ENCODE data around the gene CREB5. TPM values are rescaled to one million over a fixed set of nuclear protein-coding genes. Genes with fewer than 3 reads are reported as not detected.

CREB5 gene
- total RNA-seq, 2 donors from 2014 or later: 0.53 to 2.6 TPM

- Histone ChIP-seq H3K36me3 (ENCODE audit: control insufficient read depth, insufficient read depth, low read length) (no peaks in the 10 kb centered on the region), H3K4me3 (ENCODE audit: low read length) (no peak overlapping the region), H3K9me3 (ENCODE audit: control insufficient read depth, low read length) (no peaks in the 10 kb centered on the region), H3K9ac (ENCODE audit: extremely low read depth, low read length, poor library complexity, severe bottlenecking) (no peak overlapping the region), H3K4me1 (ENCODE audit: control insufficient read depth, insufficient read depth, low read length) (no peaks in the 10 kb centered on the region), H3K27me3 (ENCODE audit: control insufficient read depth, insufficient read depth, low read length, poor library complexity, severe bottlenecking) (no peaks in the 10 kb centered on the region), H3K27ac (ENCODE audit: low read depth, low read length) (no peak overlapping the region)
- no peaks in the 10 kb centered on the region for H3K4me1 Mint-ChIP-seq
- no peak overlapping the region for H3K4me3 Mint-ChIP-seq
- TF ChIP-seq CTCF (conservative IDR thresholded peaks at IDR 0.05): no peak
- DNase-seq: no peak
- no peak overlapping the region for H3K27ac Mint-ChIP-seq
- no peaks in the 10 kb centered on the region for H3K27me3 Mint-ChIP-seq (ENCODE audit: insufficient read depth)
- no peaks in the 10 kb centered on the region for H3K9me3 Mint-ChIP-seq
- H3K36me3 Mint-ChIP-seq (ENCODE audit: low read depth): no peaks in the 10 kb centered on the region
- WGBS, 2 experiments (ENCODE audit: insufficient coverage in 1 of 2, insufficient read length in 1 of 2): 93% methylated on average over 5 to 7 of the region's 7 CpGs
Measured at GRCh38 chr7:28800150-28800549, 387.8 kb downstream of the CREB5 start.

GRCh38 chr7:28802450-28802849 is 390.1 kb downstream of the CREB5 start:
- no peak overlapping the region for H3K4me3 ChIP-seq (ENCODE audit: low read length)
- H3K27me3 Mint-ChIP-seq (ENCODE audit: insufficient read depth): no peaks in the 10 kb centered on the region
- 93 to 94% methylated on average over 3 to 5 of the region's 5 CpGs for WGBS, 2 experiments (ENCODE audit: insufficient coverage in 1 of 2, insufficient read length in 1 of 2)
- no peak for DNase-seq
- no peak overlapping the region for H3K27ac ChIP-seq (ENCODE audit: low read depth, low read length)
- no peaks in the 10 kb centered on the region for H3K27me3 ChIP-seq (ENCODE audit: control insufficient read depth, insufficient read depth, low read length, poor library complexity, severe bottlenecking)
- no peak overlapping the region for H3K27ac Mint-ChIP-seq
- no peaks in the 10 kb centered on the region for H3K9me3 ChIP-seq (ENCODE audit: control insufficient read depth, low read length)
- no peaks in the 10 kb centered on the region for H3K36me3 Mint-ChIP-seq (ENCODE audit: low read depth)
- H3K4me1 Mint-ChIP-seq: no peaks in the 10 kb centered on the region
- no peak overlapping the region for H3K4me3 Mint-ChIP-seq
- H3K9me3 Mint-ChIP-seq: no peaks in the 10 kb centered on the region
- no peak overlapping the region for H3K9ac ChIP-seq (ENCODE audit: extremely low read depth, low read length, poor library complexity, severe bottlenecking)
- no peaks in the 10 kb centered on the region for H3K4me1 ChIP-seq (ENCODE audit: control insufficient read depth, insufficient read depth, low read length)
- no peaks in the 10 kb centered on the region for H3K36me3 ChIP-seq (ENCODE audit: control insufficient read depth, insufficient read depth, low read length)
- no peak for TF ChIP-seq CTCF (conservative IDR thresholded peaks at IDR 0.05)

GRCh38 chr7:28804157-28804556 is 391.8 kb downstream of the CREB5 start:
- 99 to 100% methylated on average over 5 to 8 of the region's 8 CpGs for WGBS, 2 experiments (ENCODE audit: insufficient coverage in 1 of 2, insufficient read length in 1 of 2)
- H3K27ac Mint-ChIP-seq: no peak overlapping the region
- H3K4me1 ChIP-seq (ENCODE audit: control insufficient read depth, insufficient read depth, low read length): no peaks in the 10 kb centered on the region
- no peaks in the 10 kb centered on the region for H3K36me3 Mint-ChIP-seq (ENCODE audit: low read depth)
- no peaks in the 10 kb centered on the region for H3K27me3 ChIP-seq (ENCODE audit: control insufficient read depth, insufficient read depth, low read length, poor library complexity, severe bottlenecking)
- no peaks in the 10 kb centered on the region for H3K9me3 ChIP-seq (ENCODE audit: control insufficient read depth, low read length)
- H3K4me3 Mint-ChIP-seq: no peak overlapping the region
- no peak for DNase-seq
- no peaks in the 10 kb centered on the region for H3K27me3 Mint-ChIP-seq (ENCODE audit: insufficient read depth)
- H3K9ac ChIP-seq (ENCODE audit: extremely low read depth, low read length, poor library complexity, severe bottlenecking): no peak overlapping the region
- no peak for TF ChIP-seq CTCF (conservative IDR thresholded peaks at IDR 0.05)
- H3K4me1 Mint-ChIP-seq: no peaks in the 10 kb centered on the region
- no peak overlapping the region for H3K4me3 ChIP-seq (ENCODE audit: low read length)
- H3K9me3 Mint-ChIP-seq: no peaks in the 10 kb centered on the region
- no peak overlapping the region for H3K27ac ChIP-seq (ENCODE audit: low read depth, low read length)
- H3K36me3 ChIP-seq (ENCODE audit: control insufficient read depth, insufficient read depth, low read length): no peaks in the 10 kb centered on the region
